IMR-90 (cell line): ENCODE data around the gene R3HDM2. TPM values are rescaled to one million over a fixed set of nuclear protein-coding genes. Genes with fewer than 3 reads are reported as not detected.

ENCODE experiments used
- ATAC-seq: fragments of 200-7000 bp; cut with Tn5 transposase; 2 replicates; pipeline ENCODE4 v1.9.1; 2020; ENCODE audit warnings: low read depth, mild to moderate bottlenecking, moderate library complexity
- BruUV-seq: library from RNA; stranded (reverse); fragments of 400-500 nt; replicated peaks from 2 replicates; lab custom pipeline; 2021; lab: Mats Ljungman, UMichigan
- CTCF ChIA-PET: fragments of 300-600 bp; formaldehyde crosslinking; extraction: SDS; loops from one replicate; lab custom pipeline; 2021; ENCODE audit warnings: antibody characterized with exemption; lab: Yijun Ruan, JAX
- POLR2A ChIA-PET: fragments of 300-600 bp; sonication (Branson Sonifier 250); formaldehyde crosslinking; loops from one replicate; lab custom pipeline; 2022; ENCODE audit warnings: antibody characterized with exemption; ENCODE audit not compliant: unreplicated experiment; lab: Charles Lee
- DNase-seq: peaks from one replicate; pipeline ENCODE4 v3.0.0; 2013
- H2AFZ ChIP-seq: replicated peaks from 2 replicates; pipeline ENCODE3; 2013; ENCODE audit warnings: low read length, mild to moderate bottlenecking; ENCODE audit not compliant: poor library complexity
- H2AK5ac ChIP-seq: 2 replicates; pipeline ENCODE4 v1.6.1; 2013; ENCODE audit warnings: low read depth, low read length, inconsistent platforms
- H2AK9ac ChIP-seq: replicated peaks from 2 replicates; pipeline ENCODE3; 2013; ENCODE audit warnings: mild to moderate bottlenecking, low read depth, low read length, moderate library complexity; ENCODE audit not compliant: poor library complexity
- H2BK120ac ChIP-seq: 2 replicates; pipeline ENCODE4 v1.6.1; 2013; ENCODE audit warnings: low read depth, low read length, inconsistent platforms
- H2BK15ac ChIP-seq: 3 replicates; pipeline ENCODE4 v1.6.1; 2013; ENCODE audit warnings: low read depth, low read length, inconsistent platforms
- H2BK20ac ChIP-seq: 2 replicates; pipeline ENCODE4 v1.6.1; 2013; ENCODE audit warnings: low read depth, mild to moderate bottlenecking, inconsistent platforms, low read length, moderate library complexity
- H2BK5ac ChIP-seq: 2 replicates; pipeline ENCODE4 v1.6.1; 2013; ENCODE audit warnings: mild to moderate bottlenecking, low read depth, low read length, inconsistent platforms; ENCODE audit not compliant: poor library complexity, severe bottlenecking
- H3K14ac ChIP-seq: replicated peaks from 2 replicates; pipeline ENCODE4 v1.6.1; 2013; ENCODE audit warnings: low read depth, low read length, inconsistent platforms
- H3K18ac ChIP-seq: 2 replicates; pipeline ENCODE4 v1.6.1; 2013; ENCODE audit warnings: low read depth, low read length, control low read depth
- H3K23ac ChIP-seq: 2 replicates; pipeline ENCODE4 v1.6.1; 2013; ENCODE audit warnings: low read depth, low read length, inconsistent platforms
- H3K27ac ChIP-seq: 2 replicates; pipeline ENCODE4 v1.5.1; 2013; ENCODE audit warnings: mild to moderate bottlenecking, control low read depth, low read length; ENCODE audit not compliant: insufficient read depth
- H3K27me3 ChIP-seq: 2 replicates; pipeline ENCODE4 v1.6.1; 2013; ENCODE audit warnings: low read length; ENCODE audit not compliant: control insufficient read depth, insufficient read depth
- H3K36me3 ChIP-seq: 2 replicates; pipeline ENCODE4 v1.6.1; 2013; ENCODE audit warnings: low read length, mixed read lengths; ENCODE audit not compliant: control insufficient read depth, insufficient read depth
- H3K4ac ChIP-seq: 2 replicates; pipeline ENCODE4 v1.6.1; 2013; ENCODE audit warnings: low read depth, low read length, inconsistent platforms
- H3K4me1 ChIP-seq: 2 replicates; pipeline ENCODE4 v1.6.1; 2013; ENCODE audit warnings: low read length, mixed read lengths; ENCODE audit not compliant: control insufficient read depth, insufficient read depth
- H3K4me2 ChIP-seq: 2 replicates; pipeline ENCODE4 v1.6.1; 2013; ENCODE audit warnings: low read depth, mild to moderate bottlenecking, control low read depth, low read length, moderate library complexity
- H3K4me3 ChIP-seq: 2 replicates; pipeline ENCODE4 v1.5.1; 2013; ENCODE audit warnings: low read depth, mild to moderate bottlenecking, control low read depth, low read length, moderate library complexity; ENCODE audit not compliant: insufficient read depth
- H3K56ac ChIP-seq: 2 replicates; pipeline ENCODE4 v1.6.1; 2013; ENCODE audit warnings: low read length, inconsistent platforms; ENCODE audit not compliant: insufficient read depth; ENCODE audit errors: extremely low read depth
- H3K79me1 ChIP-seq, 2 experiments: 2 replicates each; pipeline ENCODE4 v1.6.1; 2013; ENCODE audit warnings: low read length in 2 of 2, inconsistent platforms in 1 of 2, low read depth in 1 of 2
- H3K9ac ChIP-seq: 2 replicates; pipeline ENCODE4 v1.6.1; 2013; ENCODE audit warnings: low read depth, low read length, control low read depth
- H3K9me1 ChIP-seq: 2 replicates; pipeline ENCODE4 v1.6.1; 2013; ENCODE audit warnings: low read length, inconsistent platforms; ENCODE audit not compliant: insufficient read depth
- H3K9me3 ChIP-seq: 2 replicates; pipeline ENCODE4 v1.6.1; 2013; ENCODE audit warnings: low read length; ENCODE audit not compliant: control insufficient read depth, insufficient read depth
- H4K20me1 ChIP-seq: 2 replicates; pipeline ENCODE4 v1.6.1; 2013; ENCODE audit warnings: low read length, inconsistent platforms; ENCODE audit not compliant: insufficient read depth
- H4K5ac ChIP-seq: 2 replicates; pipeline ENCODE4 v1.6.1; 2013; ENCODE audit warnings: mild to moderate bottlenecking, low read depth, low read length, control low read depth
- H4K8ac ChIP-seq, 2 experiments: 2 replicates each; pipeline ENCODE4 v1.6.1; 2013; ENCODE audit warnings: low read depth in 2 of 2, low read length in 2 of 2, control low read depth in 1 of 2, inconsistent platforms in 1 of 2
- H4K91ac ChIP-seq: 2 replicates; pipeline ENCODE4 v1.6.1; 2013; ENCODE audit warnings: low read depth, low read length, inconsistent platforms; ENCODE audit not compliant: insufficient read depth
- BHLHE40 ChIP-seq: fragments of 150-350 bp; IDR thresholded peaks from 2 replicates; pipeline ENCODE4 v1.6.1; 2016; ENCODE audit warnings: mild to moderate bottlenecking, low read depth, low read length
- CEBPB ChIP-seq: IDR thresholded peaks from 2 replicates; pipeline ENCODE4 v1.6.1; 2012; ENCODE audit warnings: low read depth, low read length, improper control_type of control experiment
- RFX5 ChIP-seq: IDR thresholded peaks from 2 replicates; pipeline ENCODE4 v1.8.0; 2012; ENCODE audit warnings: low read depth, mild to moderate bottlenecking, low read length, moderate library complexity
- WGBS, 2 experiments: methylation state at CpG; one replicate each; pipeline versions ENCODE4 v1.1.5 to v1.1.7; 2013; ENCODE audit warnings: missing lambda C conversion rate in 2 of 2; ENCODE audit not compliant: insufficient read length in 1 of 2; ENCODE audit errors: extremely low coverage in 2 of 2; 5-methylcytosine and 5-hydroxymethylcytosine counted together
- dilution Hi-C: fragments of 300-500 bp; cut with HindIII; formaldehyde crosslinking; loops from one replicate; pipeline ENCODE4 v1.14.3; 2018; ENCODE audit warnings: low sequenced_read_pairs; ENCODE audit not compliant: unreplicated experiment
- in situ Hi-C: fragments of 300-500 bp; cut with MboI; formaldehyde crosslinking; loops from 3 replicates; pipeline ENCODE4 v1.14.3; 2019; ENCODE audit warnings: low sequenced_read_pairs, inconsistent platforms, mixed read lengths
- intact Hi-C: fragments of 100-400 bp; cut with micrococcal nuclease; formaldehyde crosslinking; loops from 2 replicates; pipeline ENCODE4 v1.10.0; 2022
- polyA plus RNA-seq, 3 experiments: library from polyadenylated mRNA; depleted of rRNA; stranded (reverse); fragments of >200 nt; gene quantifications; 2 replicates each; pipeline ENCODE4 v1.2.3, GENCODE V29; 2012; ENCODE audit warnings: low replicate concordance in 1 of 3
- total RNA-seq: library from RNA; depleted of rRNA; stranded (reverse); fragments of >200 nt; gene quantifications from 2 replicates; pipeline ENCODE4 v1.2.3, GENCODE V29; 2012

R3HDM2 gene
- total and polyA plus RNA-seq, 2 of the 4 experiments (the other 2 are of a cell fraction) = 7.5 to 28.4 TPM

GRCh38 chr12:57370696-57371095 lies 60.1 kb downstream of the R3HDM2 start:
- no CpG with 5 or more reads among the region's 1 CpG for WGBS, 2 experiments
- H4K91ac ChIP-seq = no peak overlapping the region
- H4K20me1 ChIP-seq = no peaks in the 10 kb centered on the region
- ChIA-PET POLR2A (no interaction called here), CTCF (interaction anchor here (0.7 kb wide), 1 partner anchor 62 kb away, joined by 3 read pairs; no protein-coding TSS in a partner anchor)
- H2BK120ac ChIP-seq = no peak overlapping the region
- peaks cover 2% of the 10 kb centered on the region; the same call in 1 of the 2 replicates for H3K36me3 ChIP-seq
- ATAC-seq (peak; percentile 86), DNase-seq (peak; percentile 66)
- dilution Hi-C loops (no loop called here), intact Hi-C loops (loop anchor here (5.0 kb wide), 1 partner anchor 82 kb away; no protein-coding TSS in a partner anchor), in situ Hi-C loops (no loop called here)
- H3K27ac ChIP-seq = no peak overlapping the region
- H2BK15ac ChIP-seq = no peak overlapping the region
- no peak overlapping the region for H4K8ac ChIP-seq
- H2AK9ac ChIP-seq = no peak overlapping the region
- H3K23ac ChIP-seq = no peak overlapping the region
- H2AFZ ChIP-seq = no peak overlapping the region
- no peak overlapping the region for H3K9ac ChIP-seq
- H3K14ac ChIP-seq = no peak overlapping the region
- H3K4me1 ChIP-seq = peaks cover 8% of the 10 kb centered on the region
- peaks cover 5% of the 10 kb centered on the region; the same call in 1 of the 2 replicates for H3K9me1 ChIP-seq
- no peaks in the 10 kb centered on the region for H3K27me3 ChIP-seq
- peak overlapping the region; percentile 26; the same call in 1 of the 2 replicates for H3K4me2 ChIP-seq
- H2BK5ac ChIP-seq = peak overlapping the region; percentile 67
- no peak overlapping the region for H4K5ac ChIP-seq
- H3K56ac ChIP-seq = no peak overlapping the region
- no peak overlapping the region for H2AK5ac ChIP-seq
- no peak overlapping the region for H3K4ac ChIP-seq
- peak; percentile 71 for TF ChIP-seq CEBPB
- TF ChIP-seq RFX5 = peak; percentile 49; the same call in 1 of the 2 replicates
- TF ChIP-seq BHLHE40 = no peak
- H3K18ac ChIP-seq = no peak overlapping the region
- H3K4me3 ChIP-seq = no peak overlapping the region
- peaks cover 4% of the 10 kb centered on the region for H3K9me3 ChIP-seq
- H2BK20ac ChIP-seq = no peak overlapping the region
- H3K79me1 ChIP-seq = peaks cover 20 to 40% of the 10 kb centered on the region in 2 experiments
- BruUV-seq = no TSS peak
